Left kidney (tissue), 2 donors: ENCODE data around the gene KLF11. TPM values are rescaled to one million over a fixed set of nuclear protein-coding genes. Genes with fewer than 3 reads are reported as not detected.
"Not testable (repeated sequence)": the region's sequence is repeated elsewhere in the genome, so short reads cannot be mapped to it uniquely, and the experiment has no call there.

Experiments
- DNase-seq: peaks from one replicate; pipeline ENCODE4 v3.0.0-alpha.2; 2013
- polyA plus RNA-seq: library from polyadenylated mRNA; unstranded; fragments of 120-200 nt; gene quantifications from one replicate; pipeline ENCODE4 v1.2.1, GENCODE V29; 2013; ENCODE audit not compliant: insufficient read length

Gene KLF11
- polyA plus RNA-seq, 1 donor: 23.6 TPM

DNA sequence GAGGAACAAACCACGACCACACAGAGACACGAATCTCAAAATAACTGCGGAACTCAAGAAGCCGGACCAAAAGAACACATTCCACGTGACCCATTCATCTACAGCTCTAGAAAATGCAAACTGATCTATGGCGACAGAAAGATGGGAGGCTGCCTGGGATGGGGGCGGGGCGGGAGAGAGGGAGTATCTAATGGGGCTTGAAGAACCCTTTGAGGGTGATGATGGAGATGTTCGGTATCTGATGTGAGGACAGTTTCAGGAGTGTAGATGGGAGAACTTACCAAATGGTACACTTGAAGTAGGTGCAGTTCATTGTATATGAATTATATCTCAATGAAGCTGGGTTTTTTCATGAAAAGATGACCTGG, 34.6 kb upstream of the KLF11 start:
- no peak for DNase-seq

DNA sequence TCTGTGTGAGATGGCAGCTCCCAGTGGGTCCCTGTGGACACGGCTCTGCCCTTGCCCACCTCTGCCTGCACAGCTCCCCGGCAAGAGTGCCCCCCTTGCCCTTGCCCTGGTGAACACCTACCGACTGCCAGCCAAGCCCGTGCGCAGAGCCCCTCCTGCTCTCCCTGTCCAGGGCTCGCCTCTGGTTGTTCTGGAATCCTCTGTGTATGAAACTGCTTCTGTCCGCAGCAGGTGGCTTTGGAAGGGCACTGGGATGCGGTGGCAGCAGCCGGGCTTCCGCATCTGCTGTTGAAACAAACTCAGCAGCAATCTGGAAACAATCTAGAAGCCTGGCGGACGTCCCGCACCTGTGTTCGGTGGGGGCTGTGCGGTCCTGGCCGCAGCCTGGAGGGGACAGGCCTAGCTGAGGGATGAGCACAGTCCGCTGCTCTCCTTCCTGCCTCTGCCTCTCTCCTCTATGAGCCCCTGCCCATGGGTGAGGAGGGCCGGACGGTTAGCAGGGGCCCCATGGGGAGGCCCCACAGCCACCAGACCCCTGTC, 34.0 kb upstream of the KLF11 start:
- no peak for DNase-seq

DNA sequence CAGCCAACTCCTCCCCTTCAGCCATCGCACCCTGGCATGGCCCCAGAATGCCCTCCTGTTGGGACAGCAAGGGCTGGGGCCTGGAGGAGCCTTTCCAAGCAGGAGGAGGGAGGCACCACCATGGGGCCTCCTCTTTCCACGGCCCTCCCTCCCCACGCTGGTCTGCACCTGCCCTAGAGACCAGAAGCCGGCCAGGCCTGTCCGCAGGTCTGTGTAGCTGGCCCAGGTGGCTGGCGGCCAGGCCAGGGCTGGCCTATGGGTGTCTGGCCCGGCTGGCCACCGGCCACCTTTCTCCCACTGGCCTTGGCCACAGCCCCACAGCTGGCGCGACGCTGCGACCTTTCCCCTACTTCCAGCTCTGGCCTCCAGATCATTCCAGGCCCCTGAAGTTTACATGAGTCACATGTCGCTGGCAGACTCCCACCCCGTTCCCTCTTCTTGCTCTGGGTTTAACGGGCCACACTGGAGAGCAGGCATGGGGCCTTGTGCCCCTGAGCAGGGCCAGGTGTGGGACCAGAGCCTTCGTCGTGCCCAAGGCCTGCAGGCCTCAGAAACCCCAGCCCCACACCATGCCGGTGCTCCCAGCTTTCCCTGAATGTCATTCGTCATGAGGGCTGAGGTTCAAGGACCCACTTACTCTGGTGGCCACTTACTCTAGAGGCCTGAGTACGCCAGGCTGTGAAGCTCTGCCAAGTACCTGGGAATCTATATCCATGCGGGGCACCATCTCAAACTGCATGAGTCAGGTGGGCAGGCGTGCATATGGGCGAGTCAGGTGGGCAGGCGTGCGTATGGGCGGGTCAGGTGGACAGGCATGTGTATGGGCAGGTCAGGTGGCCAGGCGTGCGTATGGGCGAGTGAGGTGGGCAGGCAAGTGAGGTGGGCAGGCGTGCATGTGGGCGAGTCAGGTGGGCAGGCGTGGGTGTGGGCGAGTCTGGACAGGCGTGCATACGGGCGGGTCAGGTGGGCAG, 33.3 kb upstream of the KLF11 start:
- DNase-seq: no peak

DNA sequence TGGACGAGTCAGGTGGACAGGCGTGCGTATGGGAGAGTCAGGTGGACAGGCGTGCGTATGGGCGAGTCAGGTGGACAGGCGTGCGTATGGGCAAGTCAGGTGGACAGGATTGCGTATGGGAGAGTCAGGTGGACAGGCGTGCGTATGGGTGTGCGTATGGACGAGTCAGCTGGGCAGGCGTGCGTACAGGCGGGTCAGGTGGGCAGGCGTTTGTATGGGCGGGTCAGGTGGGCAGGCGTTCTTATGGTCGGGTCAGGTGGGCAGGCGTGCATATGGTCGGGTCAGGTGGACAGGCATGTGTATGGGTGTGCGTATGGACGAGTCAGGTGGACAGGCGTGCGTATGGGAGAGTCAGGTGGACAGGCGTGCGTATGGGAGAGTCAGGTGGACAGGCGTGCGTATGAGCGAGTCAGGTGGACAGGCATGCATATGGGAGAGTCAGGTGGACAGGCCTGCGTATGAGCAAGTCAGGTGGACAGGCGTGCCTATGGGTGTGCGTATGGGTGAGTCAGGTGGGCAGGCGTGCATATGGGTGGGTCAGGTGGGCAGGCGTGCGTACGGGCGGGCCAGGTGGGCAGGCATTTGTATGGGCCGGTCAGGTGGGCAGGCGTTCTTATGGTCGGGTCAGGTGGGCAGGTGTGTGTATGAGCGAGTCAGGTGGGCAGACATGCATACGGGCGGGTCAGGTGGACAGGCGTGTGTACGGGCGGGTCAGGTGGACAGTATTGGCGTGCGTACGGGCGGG, 32.3 kb upstream of the KLF11 start:
- DNase-seq: not testable (repeated sequence)

DNA sequence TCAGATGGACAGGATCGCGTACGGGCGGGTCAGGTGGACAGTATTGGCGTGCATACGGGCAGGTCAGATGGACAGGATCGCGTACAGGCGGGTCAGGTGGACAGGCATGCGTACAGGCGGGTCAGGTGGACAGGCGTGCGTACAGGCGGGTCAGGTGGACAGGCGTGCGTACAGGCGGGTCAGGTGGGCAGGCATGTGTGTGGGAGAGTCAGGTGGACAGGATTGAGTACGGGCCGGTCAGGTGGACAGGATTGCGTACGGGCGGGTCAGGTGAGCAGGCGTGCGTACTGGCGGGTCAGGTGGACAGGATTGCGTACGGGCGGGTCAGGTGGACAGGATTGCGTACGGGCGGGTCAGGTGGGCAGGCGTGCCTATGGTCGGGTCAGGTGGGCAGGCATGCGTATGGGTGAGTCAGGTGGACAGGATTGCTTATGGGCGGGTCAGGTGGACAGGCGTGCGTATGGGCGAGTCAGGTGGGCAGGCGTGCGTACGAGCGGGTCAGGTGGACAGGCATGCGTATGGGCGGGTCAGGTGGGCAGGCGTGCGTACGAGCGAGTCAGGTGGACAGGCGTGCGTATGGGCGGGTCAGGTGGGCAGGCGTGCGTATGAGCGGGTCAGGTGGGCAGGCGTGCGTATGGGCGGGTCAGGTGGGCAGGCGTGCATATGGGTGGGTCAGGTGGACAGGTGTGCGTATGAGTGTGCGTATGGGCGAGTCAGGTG, 31.6 kb upstream of the KLF11 start:
- not testable (repeated sequence) for DNase-seq

DNA sequence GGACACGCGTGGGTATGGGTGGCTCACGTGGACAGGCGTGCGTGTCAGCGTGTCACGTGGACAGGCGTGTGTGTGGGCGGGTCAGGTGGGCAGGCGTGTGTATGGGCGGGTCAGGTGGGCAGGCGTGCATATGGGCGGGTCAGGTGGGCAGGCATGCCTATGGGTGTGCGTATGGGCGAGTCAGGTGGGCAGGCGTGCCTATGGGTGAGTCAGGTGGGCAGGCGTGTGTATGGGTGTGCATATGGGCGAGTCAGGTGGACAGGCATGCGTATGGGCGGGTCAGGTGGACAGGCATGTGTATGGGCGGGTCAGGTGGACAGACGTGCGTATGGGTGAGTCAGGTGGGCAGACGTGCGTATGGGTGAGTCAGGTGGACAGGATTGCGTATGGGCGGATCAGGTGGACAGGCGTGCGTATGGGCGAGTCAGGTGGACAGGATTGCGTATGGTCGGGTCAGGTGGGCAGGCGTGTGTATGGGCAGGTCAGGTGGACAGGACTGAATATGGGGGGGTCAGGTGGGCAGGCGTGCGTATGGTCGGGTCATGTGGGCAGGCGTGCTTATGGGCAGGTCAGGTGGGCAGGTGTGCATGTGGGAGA, 30.9 kb upstream of the KLF11 start:
- not testable (repeated sequence) for DNase-seq

DNA sequence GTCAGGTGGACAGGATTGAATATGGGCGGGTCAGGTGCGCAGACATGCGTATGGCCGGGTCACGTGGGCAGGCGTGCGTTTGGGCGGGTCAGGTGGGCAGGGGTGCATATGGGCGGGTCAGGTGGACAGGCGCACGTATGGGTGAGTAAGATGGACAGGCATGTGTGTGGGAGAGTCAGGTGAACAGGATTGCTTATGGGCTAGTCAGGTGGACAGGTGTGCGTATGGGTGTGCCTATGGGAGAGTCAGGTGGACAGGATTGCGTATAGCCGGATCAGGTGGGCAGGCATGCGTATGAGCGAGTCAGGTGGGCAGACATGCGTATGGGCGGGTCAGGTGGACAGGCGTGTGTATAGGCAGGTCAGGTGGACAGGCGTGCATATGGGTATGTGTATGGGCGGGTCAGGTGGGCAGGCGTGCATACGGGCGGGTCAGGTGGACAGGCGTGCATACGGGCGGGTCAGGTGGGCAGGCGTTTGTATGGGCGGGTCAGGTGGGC, 30.3 kb upstream of the KLF11 start:
- DNase-seq: no peak

DNA sequence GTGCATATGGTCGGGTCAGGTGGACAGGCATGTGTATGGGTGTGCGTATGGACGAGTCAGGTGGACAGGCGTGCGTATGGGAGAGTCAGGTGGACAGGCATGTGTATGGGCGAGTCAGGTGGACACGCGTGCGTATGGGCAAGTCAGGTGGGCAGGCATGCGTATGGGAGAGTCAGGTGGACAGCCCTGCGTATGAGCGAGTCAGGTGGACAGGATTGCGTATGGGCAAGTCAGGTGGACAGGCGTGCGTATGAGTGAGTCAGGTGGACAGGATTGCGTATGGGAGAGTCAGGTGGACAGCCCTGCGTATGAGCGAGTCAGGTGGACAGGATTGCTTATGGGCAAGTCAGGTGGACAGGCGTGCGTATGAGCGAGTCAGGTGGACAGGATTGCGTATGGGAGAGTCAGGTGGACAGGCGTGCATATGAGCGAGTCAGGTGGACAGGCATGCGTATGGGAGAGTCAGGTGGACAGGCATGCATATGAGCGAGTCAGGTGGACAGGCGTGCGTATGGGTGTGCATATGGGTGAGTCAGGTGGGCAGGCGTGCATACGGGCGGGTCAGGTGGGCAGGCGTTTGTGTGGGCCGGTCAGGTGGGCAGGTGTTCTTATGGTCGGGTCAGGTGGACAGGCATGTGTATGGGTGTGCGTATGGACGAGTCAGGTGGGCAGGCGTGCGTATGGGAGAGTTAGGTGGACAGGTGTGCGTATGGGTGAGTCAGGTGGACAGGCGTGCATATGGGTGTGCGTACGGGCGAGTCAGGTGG, 29.5 kb upstream of the KLF11 start:
- not testable (repeated sequence) for DNase-seq

DNA sequence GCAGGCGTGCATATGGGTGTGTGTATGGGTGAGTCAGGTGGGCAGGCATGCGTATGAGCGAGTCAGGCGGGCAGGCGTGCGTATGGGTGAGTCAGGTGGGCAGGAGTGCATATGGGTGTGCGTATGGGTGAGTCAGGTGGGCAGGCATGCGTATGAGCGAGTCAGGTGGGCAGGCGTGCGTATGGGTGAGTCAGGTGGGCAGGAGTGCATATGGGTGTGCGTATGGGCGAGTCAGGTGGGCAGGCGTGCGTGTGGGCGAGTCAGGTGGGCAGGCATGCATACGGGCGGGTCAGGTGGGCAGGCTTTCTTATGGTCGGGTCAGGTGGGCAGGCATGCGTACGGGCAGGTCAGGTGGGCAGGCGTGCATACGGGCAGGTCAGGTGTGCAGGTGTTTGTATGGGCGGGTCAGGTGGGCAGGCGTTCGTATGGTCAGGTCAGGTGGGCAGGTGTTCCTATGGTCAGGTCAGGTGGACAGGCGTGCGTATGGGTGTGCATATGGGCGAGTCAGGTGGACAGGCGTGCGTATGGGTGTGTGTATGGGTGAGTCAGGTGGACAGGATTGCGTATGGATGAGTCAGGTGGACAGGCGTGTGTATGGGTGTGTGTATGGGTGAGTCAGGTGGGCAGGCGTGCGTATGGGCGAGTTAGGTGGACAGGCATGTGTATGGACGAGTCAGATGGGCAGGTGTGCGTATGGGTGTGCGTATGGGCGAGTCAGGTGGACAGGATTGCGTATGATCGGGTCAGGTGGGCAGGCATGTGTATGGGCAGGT, 28.7 kb upstream of the KLF11 start:
- DNase-seq: no peak

DNA sequence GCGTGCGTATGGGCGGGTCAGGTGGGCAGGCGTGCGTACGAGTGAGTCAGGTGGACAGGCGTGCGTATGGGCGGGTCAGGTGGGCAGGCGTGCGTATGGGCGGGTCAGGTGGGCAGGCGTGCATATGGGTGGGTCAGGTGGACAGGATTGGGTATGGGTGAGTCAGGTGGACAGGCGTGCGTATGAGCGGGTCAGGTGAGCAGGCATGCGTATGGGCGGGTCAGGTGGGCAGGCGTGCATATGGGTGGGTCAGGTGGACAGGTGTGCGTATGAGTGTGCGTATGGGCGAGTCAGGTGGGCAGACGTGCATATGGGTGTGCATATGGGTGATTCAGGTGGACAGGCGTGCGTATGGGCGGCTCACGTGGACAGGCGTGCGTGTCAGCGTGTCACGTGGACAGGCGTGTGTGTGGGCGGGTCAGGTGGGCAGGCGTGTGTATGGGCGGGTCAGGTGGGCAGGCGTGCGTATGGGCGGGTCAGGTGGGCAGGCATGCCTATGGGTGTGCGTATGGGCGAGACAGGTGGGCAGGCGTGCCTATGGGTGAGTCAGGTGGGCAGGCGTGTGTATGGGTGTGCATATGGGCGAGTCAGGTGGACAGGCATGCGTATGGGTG, 27.9 kb upstream of the KLF11 start:
- DNase-seq: not testable (repeated sequence)

DNA sequence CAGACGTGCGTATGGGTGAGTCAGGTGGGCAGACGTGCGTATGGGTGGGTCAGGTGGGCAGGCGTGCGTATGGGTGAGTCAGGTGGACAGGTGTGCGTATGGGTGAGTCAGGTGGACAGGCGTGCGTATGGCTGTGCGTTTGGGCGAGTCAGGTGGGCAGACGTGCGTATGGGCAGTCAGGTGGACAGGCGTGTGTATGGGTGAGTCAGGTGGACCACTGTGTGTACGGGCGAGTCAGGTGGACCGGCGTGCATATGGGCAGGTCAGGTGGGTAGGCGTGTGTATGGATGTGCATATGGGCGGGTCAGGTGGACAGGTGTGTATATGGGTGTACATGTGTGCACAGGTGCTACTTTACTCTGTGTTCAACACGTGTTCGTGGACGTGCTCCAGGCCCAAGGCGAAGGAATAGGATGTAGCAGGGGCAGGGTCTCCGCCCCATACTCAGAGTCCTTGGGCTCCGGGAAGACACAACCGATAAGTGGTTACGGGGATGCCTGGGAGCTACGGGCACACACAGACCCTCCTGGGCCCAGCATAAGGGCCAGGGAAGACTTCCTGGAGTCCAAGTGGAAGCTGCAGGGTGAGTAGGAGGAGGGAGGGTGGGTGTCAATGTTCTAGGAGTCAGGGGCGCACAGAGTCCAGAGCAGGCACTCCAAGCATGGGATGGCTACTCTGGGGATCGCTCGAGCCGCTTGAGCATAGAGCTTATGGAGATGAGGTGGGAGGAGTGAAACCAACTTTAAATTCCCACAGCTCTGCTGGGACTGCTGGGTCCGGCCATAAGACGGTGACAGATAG, 27.1 kb upstream of the KLF11 start:
- DNase-seq: no peak

DNA sequence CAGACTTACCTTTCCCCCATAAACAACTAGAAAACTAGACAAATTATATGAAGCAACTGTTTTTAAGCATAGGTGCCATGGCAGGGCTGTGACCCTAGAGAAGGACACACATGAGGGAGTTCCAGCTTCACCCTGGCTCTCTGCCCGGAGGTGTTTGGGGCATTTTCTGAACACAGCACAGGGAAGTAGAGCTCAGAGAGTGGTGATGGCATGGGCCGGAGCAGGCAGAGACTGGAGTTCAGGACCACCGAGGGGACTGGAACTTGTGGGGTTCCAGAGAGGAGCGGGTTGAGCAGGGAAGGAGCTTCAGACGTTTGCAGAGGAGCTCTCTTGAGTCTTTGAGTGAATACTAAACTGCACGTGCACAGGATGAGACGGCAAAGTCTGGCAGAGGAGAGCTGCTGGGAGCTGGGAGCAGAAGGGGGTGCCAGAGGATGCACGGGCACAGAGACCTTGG, 26.5 kb upstream of the KLF11 start:
- DNase-seq: no peak

DNA sequence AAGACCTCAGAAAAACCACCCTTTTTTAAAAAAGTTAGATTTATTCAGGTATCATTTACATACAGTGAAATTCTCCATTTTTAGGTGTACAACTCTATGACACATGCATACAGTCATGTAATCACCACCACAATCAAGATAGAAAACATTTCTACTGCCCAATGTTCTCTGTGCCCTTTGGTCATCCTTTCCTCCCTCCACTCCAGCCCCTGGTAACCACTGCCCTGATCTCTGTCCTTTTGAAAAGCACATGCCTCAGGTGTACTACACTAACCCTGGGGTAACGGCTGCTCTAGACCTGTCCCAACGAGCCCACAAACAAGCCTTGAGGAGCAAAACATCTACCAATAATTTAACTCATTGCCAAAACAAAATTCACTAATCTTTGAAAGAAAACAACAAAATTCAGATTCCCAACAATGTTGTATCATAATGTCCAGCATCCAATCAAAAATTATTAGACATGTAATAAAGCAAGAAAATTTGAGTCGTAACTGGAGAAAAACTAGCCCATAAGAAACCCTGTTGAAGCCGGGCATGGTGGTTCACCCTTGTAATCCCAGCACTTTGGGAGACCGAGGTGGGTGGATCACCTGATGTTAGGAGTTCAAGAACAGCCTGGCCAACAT, 25.9 kb upstream of the KLF11 start:
- no peak for DNase-seq

DNA sequence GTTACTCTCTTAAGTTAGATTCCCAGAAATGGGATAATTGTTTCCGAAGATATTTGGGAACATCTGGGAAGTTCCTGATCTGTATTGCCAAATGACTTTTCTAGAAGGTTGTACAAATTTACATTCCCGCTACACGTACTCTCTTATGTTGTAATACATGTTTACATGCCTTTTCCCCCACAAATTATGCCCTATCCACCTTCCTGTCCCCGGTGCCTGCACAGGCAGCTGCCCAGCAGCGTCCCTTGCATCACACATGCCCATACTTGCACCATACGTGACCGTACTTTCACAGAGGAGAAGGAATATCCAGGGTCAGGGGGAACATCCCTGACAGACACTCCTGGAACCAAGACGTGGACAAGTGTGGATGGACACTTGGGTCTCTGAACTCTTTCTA, 24.2 kb upstream of the KLF11 start:
- DNase-seq: no peak

DNA sequence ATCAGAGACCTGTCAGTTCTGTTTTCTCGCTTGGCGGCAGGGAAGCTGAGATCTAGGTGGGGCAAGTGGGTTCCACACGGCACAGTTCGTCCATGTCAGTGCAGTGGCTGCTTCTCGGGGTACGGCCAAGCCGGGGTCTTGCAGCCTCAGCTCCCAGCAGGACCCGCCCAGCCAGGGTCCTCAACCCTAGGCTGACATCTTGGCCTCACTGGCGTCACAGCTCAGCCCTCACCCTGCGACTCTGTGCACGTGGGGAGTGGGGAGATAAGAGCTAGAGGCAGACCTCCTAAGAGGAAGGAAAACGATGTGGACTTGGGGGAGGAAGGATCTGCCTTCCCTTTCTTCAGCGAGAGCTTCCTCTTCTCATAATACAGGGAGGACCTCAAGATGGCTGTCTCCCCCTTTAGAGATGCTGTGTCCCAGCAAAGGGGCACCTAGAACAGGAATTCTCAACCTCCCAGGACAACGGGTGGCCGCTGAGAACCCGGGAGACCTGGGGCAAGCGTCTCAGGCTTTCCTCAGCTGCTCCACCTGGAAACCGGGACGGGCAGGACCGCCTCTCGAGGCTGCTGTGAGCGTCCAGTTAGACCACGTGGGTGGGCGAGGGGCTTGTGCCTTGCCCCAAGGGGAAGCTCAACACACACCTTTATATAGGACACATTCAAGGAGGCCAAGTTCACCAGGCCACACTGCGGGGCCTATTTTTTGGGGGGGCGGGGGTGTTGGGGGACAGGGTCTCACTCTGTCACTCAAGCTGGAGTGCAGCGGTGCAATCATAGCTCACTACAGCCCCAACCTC, 23.5 kb upstream of the KLF11 start:
- DNase-seq: no peak

DNA sequence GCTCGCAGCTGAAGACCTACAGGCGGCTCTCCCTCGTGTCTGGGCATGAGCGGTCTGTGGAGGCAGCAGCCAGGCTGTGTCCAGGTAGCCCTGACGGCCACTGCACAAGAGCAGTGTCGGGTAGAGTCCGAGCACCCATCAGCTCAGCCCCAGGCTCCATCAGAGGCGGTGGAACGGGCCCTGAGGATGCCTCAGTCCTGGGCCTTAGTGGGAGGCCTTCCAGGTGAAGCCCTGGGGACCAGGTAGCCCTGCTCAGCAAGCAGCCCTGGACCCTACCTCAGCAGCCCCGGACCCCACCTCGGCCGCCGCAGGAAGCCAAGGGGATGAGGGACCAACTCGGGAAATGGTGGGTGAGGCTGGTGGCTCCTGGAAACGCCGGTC, 21.3 kb upstream of the KLF11 start:
- DNase-seq: no peak

DNA sequence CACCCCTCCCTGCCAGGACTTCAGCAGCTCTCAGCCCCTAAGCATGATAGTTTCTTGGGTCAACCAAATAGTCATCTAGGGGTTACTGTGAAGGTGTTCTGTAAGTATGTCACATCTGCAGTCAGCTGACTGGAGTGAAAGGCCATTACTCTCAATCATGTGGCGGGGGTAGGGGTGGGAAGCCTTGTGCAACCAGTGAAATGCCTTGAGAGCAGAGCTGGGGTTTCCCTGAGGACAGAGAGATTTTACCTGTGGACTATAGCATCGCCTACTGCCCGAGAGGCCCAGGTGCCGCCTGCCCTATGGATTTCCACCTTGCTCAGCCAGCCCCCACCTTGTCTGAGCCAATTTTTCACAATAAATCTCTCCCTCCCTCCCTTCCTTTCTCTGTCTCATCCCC, 20.9 kb upstream of the KLF11 start:
- no peak for DNase-seq
